Measurements from ENCODE around the gene PDE6A. TPM values are rescaled to one million over a fixed set of nuclear protein-coding genes. Genes with fewer than 3 reads are reported as not detected.

The PDE6A gene
- total and polyA plus RNA-seq, 2 of the 8 experiments (the other 6 are each of a cell fraction or from before 2014, with no cell fraction given): not detected

GRCh38 chr5:149915392-149916260 is 29.0 kb downstream of the PDE6A start:
- Histone ChIP-seq H4K20me1 (replicated peaks in 1 of 2; ENCODE audit: control insufficient read depth in 1 of 2, insufficient read depth in 2 of 2, low read length in 2 of 2) (no peaks in the 10 kb centered on the region), H2BK120ac (replicated peaks; ENCODE audit: low read depth, low read length) (no peak overlapping the region), H3K4ac (replicated peaks; ENCODE audit: insufficient read length, low read depth, low read length) (no peak overlapping the region), H4K5ac (ENCODE audit: insufficient read length, low read depth, low read length) (no peak overlapping the region), H3K18ac (ENCODE audit: extremely low read depth, low read length) (no peak overlapping the region), H2BK12ac (ENCODE audit: low read depth, low read length) (no peak overlapping the region; the same call in 1 of the 2 replicates), H2AFZ (ENCODE audit: low read length) (no peak overlapping the region), H3K4me3 (ENCODE audit: extremely low read depth in 1 of 4, insufficient read depth in 2 of 4, low read depth in 3 of 4, low read length in 4 of 4) (no peak overlapping the region), H2BK5ac (ENCODE audit: low read depth, low read length) (no peak overlapping the region), H3K14ac (ENCODE audit: insufficient read length) (no peak overlapping the region), H4K91ac (replicated peaks; ENCODE audit: insufficient read length, low read length) (no peak overlapping the region), H3K9me3 (ENCODE audit: insufficient read depth in 2 of 2, low read depth in 1 of 2, low read length in 1 of 2) (no peaks in the 10 kb centered on the region), H3K56ac (replicated peaks; ENCODE audit: insufficient read length, low read depth, low read length) (no peak overlapping the region), H3K79me2 (ENCODE audit: control insufficient read depth in 1 of 2, insufficient read depth in 2 of 2, low read length in 2 of 2) (no peaks in the 10 kb centered on the region), H2BK20ac (ENCODE audit: low read length) (no peak overlapping the region), H3K36me3 (ENCODE audit: control insufficient read depth in 2 of 4, insufficient read depth in 4 of 4, low read length in 3 of 4) (no peaks in the 10 kb centered on the region), H3K4me1 (replicated peaks in 1 of 4; ENCODE audit: control insufficient read depth in 3 of 4, insufficient read depth in 4 of 4, low read length in 3 of 4) (peaks cover 0 to 3% (median 0%) of the 10 kb centered on the region in 4 experiments; a peak in 1 of 7 replicates), H3K9ac (replicated peaks in 1 of 4; ENCODE audit: extremely low read depth in 1 of 4, low read depth in 3 of 4, low read length in 3 of 4) (no peak overlapping the region), H3K79me1 (ENCODE audit: low read depth, low read length) (no peaks in the 10 kb centered on the region), H2AK5ac (ENCODE audit: low read depth, low read length) (no peak overlapping the region), H3K23ac (ENCODE audit: insufficient read length) (no peak overlapping the region), H3K27ac (ENCODE audit: low read depth, low read length) (no peak overlapping the region), H4K8ac (ENCODE audit: extremely low read depth, insufficient read depth, low read length) (no peak overlapping the region), H3K27me3 (replicated peaks in 1 of 4; ENCODE audit: control insufficient read depth in 3 of 4, extremely low read depth in 1 of 4, insufficient read depth in 3 of 4, low read length in 3 of 4) (no peaks in the 10 kb centered on the region), H2BK15ac (ENCODE audit: low read length) (no peak overlapping the region), H3K4me2 (ENCODE audit: insufficient read depth in 1 of 2, low read depth in 2 of 2, low read length in 2 of 2) (no peak overlapping the region), H3K23me2 (ENCODE audit: low read depth, low read length) (no peaks in the 10 kb centered on the region)
- FAIRE-seq (no peak), DNase-seq (ENCODE audit: low read depth in 1 of 2, low spot score in 2 of 2) (no peak)
- CTCF ChIA-PET (ENCODE audit: partially characterized antibody): interaction anchor here (0.8 to 2.6 kb wide), 12 partner anchors 7 to 82 kb away, joined by 3 to 10 read pairs (median 4); no protein-coding TSS in a partner anchor
- POLR2A ChIA-PET (ENCODE audit: partially characterized antibody): no interaction called here
- 87% methylated on average over 7 of the region's 7 CpGs; no CpG with 5 or more reads in 1 of the 2 experiments for WGBS, 2 experiments (ENCODE audit: extremely low coverage in 1 of 2, insufficient coverage in 1 of 2, insufficient read length in 1 of 2, insufficient replicate concordance in 2 of 2, low coverage in 1 of 2, low lambda C conversion rate in 2 of 2, missing lambda C conversion rate in 1 of 2)
- TF ChIP-seq TAF7 (optimal IDR thresholded peaks at IDR 0.05; ENCODE audit: borderline replicate concordance, low read depth, low read length): no peak
- no peak for TF ChIP-seq BACH1 (IDR thresholded peaks at IDR 0.05; ENCODE audit: low read length)
- no peak for TF ChIP-seq CHD1 (IDR thresholded peaks at IDR 0.05; ENCODE audit: low read depth, low read length)
- no peak for TF ChIP-seq ATF3 (IDR thresholded peaks at IDR 0.05; ENCODE audit: insufficient read depth, low read depth, low read length)
